Liver (tissue), 9 donors: ENCODE results near the gene TNFAIP8L2. TPM values are rescaled to one million over a fixed set of nuclear protein-coding genes. Genes with fewer than 3 reads are reported as not detected.

Experiments
- DNase-seq: peaks from one replicate; pipeline ENCODE4 v3.0.0-alpha.2; 2017; ENCODE audit warnings: low spot score
- H3K27ac ChIP-seq, 2 donors: one replicate each; pipeline ENCODE4 v1.7.0; 2013; ENCODE audit warnings: inconsistent platforms in 2 of 2, low read length in 2 of 2, control low read depth in 1 of 2, low read depth in 1 of 2, mild to moderate bottlenecking in 1 of 2
- H3K27me3 ChIP-seq, 4 donors: one replicate each; pipeline versions ENCODE4 v1.6.1 to v1.7.0; 2013; ENCODE audit warnings: low read length in 3 of 4, inconsistent platforms in 1 of 4, mild to moderate bottlenecking in 1 of 4, moderate library complexity in 1 of 4; ENCODE audit not compliant: control insufficient read depth in 4 of 4, insufficient read depth in 4 of 4
- H3K36me3 ChIP-seq, 4 donors: one replicate each; pipeline versions ENCODE4 v1.6.1 to v1.7.0; 2013; ENCODE audit warnings: low read length in 3 of 4, mild to moderate bottlenecking in 3 of 4, low read depth in 1 of 4, moderate library complexity in 1 of 4; ENCODE audit not compliant: control insufficient read depth in 4 of 4, insufficient read depth in 3 of 4
- H3K4me1 ChIP-seq, 4 donors: one replicate each; pipeline versions ENCODE4 v1.6.1 to v1.7.0; 2013; ENCODE audit warnings: low read length in 3 of 4, mild to moderate bottlenecking in 3 of 4, moderate library complexity in 1 of 4; ENCODE audit not compliant: control insufficient read depth in 4 of 4, insufficient read depth in 4 of 4
- H3K4me3 ChIP-seq, 3 donors: one replicate each; pipeline versions ENCODE4 v1.6.1 to v1.7.0; 2013; ENCODE audit warnings: low read length in 3 of 3, control low read depth in 1 of 3, low read depth in 1 of 3, mild to moderate bottlenecking in 1 of 3
- H3K9ac ChIP-seq, 2 donors: one replicate each; pipeline ENCODE4 v1.7.0; 2013; ENCODE audit warnings: low read length in 2 of 2, mild to moderate bottlenecking in 2 of 2, moderate library complexity in 2 of 2, control low read depth in 1 of 2, low read depth in 1 of 2
- H3K9me3 ChIP-seq, 4 donors: one replicate each; pipeline versions ENCODE4 v1.6.1 to v1.7.0; 2013; ENCODE audit warnings: low read length in 3 of 4; ENCODE audit not compliant: control insufficient read depth in 4 of 4
- CTCF ChIP-seq: fragments of 150-350 bp; IDR thresholded peaks from 2 replicates; pipeline ENCODE4 v1.5.1; 2017; ENCODE audit warnings: improper control_type of control experiment, low read depth, low read length; ENCODE audit not compliant: missing input control
- FOXA1 ChIP-seq: IDR thresholded peaks from 2 replicates; pipeline ENCODE4 v1.6.1; 2016; ENCODE audit warnings: antibody characterized with exemption
- FOXA2 ChIP-seq: IDR thresholded peaks from 2 replicates; pipeline ENCODE4 v1.6.1; 2016; ENCODE audit warnings: antibody characterized with exemption
- HNF4A ChIP-seq, 2 donors: conservative IDR thresholded peaks; 2 replicates each; pipeline ENCODE4 v1.6.1; 2016; ENCODE audit warnings: antibody characterized with exemption in 2 of 2, mild to moderate bottlenecking in 2 of 2
- HNF4G ChIP-seq: IDR thresholded peaks from 2 replicates; pipeline ENCODE4 v1.6.1; 2016; ENCODE audit warnings: antibody characterized with exemption
- JUND ChIP-seq, 2 donors: IDR thresholded peaks; 2 replicates each; pipeline ENCODE4 v1.6.1; 2016; ENCODE audit warnings: antibody characterized with exemption in 2 of 2
- NR2F2 ChIP-seq: IDR thresholded peaks from 2 replicates; pipeline ENCODE4 v1.6.1; 2016; ENCODE audit warnings: antibody characterized with exemption
- REST ChIP-seq: IDR thresholded peaks from 2 replicates; pipeline ENCODE4 v1.6.1; 2016; ENCODE audit warnings: antibody characterized with exemption, mild to moderate bottlenecking
- TAF1 ChIP-seq: conservative IDR thresholded peaks from 2 replicates; pipeline ENCODE4 v1.6.1; 2016; ENCODE audit warnings: antibody characterized with exemption, mild to moderate bottlenecking
- ZBTB33 ChIP-seq: IDR thresholded peaks from 2 replicates; pipeline ENCODE4 v1.6.1; 2016; ENCODE audit warnings: antibody characterized with exemption
- WGBS: extraction: QIAGEN DNeasy Blood & Tissue Kit; methylation state at CpG from one replicate; pipeline ENCODE4 v1.1.7; 2013; 5-methylcytosine and 5-hydroxymethylcytosine counted together
- polyA plus RNA-seq, 2 donors: library from polyadenylated mRNA; stranded (reverse) in 1 of 2; unstranded in 1 of 2; fragments of 200-250 nt in 1 of 2; fragments of >200 nt in 1 of 2; fragmentation: Nextera tagmentation in 1 of 2; extraction: Ambion mirVana in 1 of 2; gene quantifications; one replicate each; pipeline versions ENCODE4 v1.2.1 to v1.2.3, GENCODE V29; 2013 to 2015
- total RNA-seq, 2 donors: library from RNA; depleted of rRNA; stranded (reverse); fragments of >200 nt; gene quantifications; one replicate each; pipeline ENCODE4 v1.2.3, GENCODE V29; 2014
- TF ChIP-seq, protein P1 (sequence below): IDR thresholded peaks from 2 replicates; pipeline ENCODE4 v1.6.1; 2016; ENCODE audit warnings: antibody characterized with exemption
- TF ChIP-seq, protein P2 (sequence below): IDR thresholded peaks from 2 replicates; pipeline ENCODE4 v1.6.1; 2016; ENCODE audit warnings: antibody characterized with exemption
- donor health status: healthy.
- donor health status: healthy.
- donor health status: healthy.
- donor health status: healthy.
- donor health status: healthy.

Gene TNFAIP8L2
- total and polyA plus RNA-seq, 4 donors, result 2.9 to 8.7 (median 4.1) TPM

DNA sequence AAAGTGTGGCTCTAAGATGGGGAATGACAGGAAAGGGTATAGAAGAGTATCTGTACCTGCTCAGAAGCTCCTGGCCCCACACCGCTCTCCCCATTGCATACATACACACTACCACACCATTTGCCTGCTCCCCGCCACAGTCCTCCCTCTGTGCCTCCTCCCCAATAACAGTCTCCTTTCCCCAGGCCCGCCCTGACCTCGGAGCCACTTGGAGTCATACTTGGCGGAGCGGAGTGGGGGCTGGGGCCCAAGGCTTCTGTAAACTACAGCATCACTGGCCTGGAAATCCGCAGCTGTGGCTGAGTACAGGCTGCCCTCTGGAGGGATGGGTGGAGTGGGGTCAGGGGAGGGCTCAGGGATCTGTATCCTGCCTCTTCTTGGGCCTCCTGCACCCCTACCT lies 18.7 kb upstream of the TNFAIP8L2 start:
- WGBS, result 97% methylated on average over 7 of the region's 7 CpGs

More for the DNA sequence above, 18.7 kb upstream of the TNFAIP8L2 start:
- Histone ChIP-seq H3K9me3 (no peaks in the 10 kb centered on the region), H3K9ac (no peak overlapping the region), H3K4me3 (no peak overlapping the region), H3K27me3 (no peaks in the 10 kb centered on the region), H3K27ac (no peak overlapping the region), H3K36me3 (peaks cover 0 to 17% (median 4%) of the 10 kb centered on the region in 4 donors), H3K4me1 (no peaks in the 10 kb centered on the region)
- DNase-seq, result no peak
- TF ChIP-seq HNF4A (conservative IDR thresholded peaks at IDR 0.05) (no peak), NR2F2 (no peak), JUND (IDR thresholded peaks at IDR 0.05) (no peak), REST (no peak), FOXA1 (no peak), HNF4G (no peak), TAF1 (no peak), CTCF (no peak), FOXA2 (no peak), ZBTB33 (no peak)
- TF ChIP-seq, protein P1, sequence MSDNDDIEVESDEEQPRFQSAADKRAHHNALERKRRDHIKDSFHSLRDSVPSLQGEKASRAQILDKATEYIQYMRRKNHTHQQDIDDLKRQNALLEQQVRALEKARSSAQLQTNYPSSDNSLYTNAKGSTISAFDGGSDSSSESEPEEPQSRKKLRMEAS, result no peak
- TF ChIP-seq, protein P2, sequence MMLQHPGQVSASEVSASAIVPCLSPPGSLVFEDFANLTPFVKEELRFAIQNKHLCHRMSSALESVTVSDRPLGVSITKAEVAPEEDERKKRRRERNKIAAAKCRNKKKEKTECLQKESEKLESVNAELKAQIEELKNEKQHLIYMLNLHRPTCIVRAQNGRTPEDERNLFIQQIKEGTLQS, result no peak
